Smooth muscle cell (in vitro differentiated cells): ENCODE data around the gene GALNTL6. TPM values are rescaled to one million over a fixed set of nuclear protein-coding genes. Genes with fewer than 3 reads are reported as not detected.

Experiments used
- DNase-seq: peaks from one replicate; lab custom pipeline; 2025; ENCODE audit not compliant: unreplicated experiment; lab: John Stamatoyannopoulos, UW
- H2AFZ ChIP-seq: fragments of 200-600 bp; sonication (generic); 2 replicates; pipeline ENCODE4 v1.6.0; 2016; ENCODE audit warnings: antibody characterized with exemption, low read depth, mild to moderate bottlenecking
- H3F3A ChIP-seq: fragments of 200-600 bp; sonication (generic); 2 replicates; pipeline ENCODE4 v1.6.0; 2017; ENCODE audit warnings: antibody characterized with exemption, low read depth
- H3K27ac ChIP-seq: fragments of 200-600 bp; sonication (generic); 2 replicates; pipeline ENCODE4 v1.5.1; 2016; ENCODE audit warnings: low read depth, mild to moderate bottlenecking
- H3K27me3 ChIP-seq: fragments of 200-600 bp; sonication (generic); 2 replicates; pipeline ENCODE4 v1.6.1; 2016; ENCODE audit warnings: low read depth, mild to moderate bottlenecking
- H3K36me3 ChIP-seq: fragments of 200-600 bp; sonication (generic); 2 replicates; pipeline ENCODE4 v1.5.1; 2016; ENCODE audit warnings: low read depth
- H3K4me1 ChIP-seq: fragments of 200-600 bp; sonication (generic); 2 replicates; pipeline ENCODE4 v1.5.1; 2016; ENCODE audit warnings: low read depth
- H3K4me2 ChIP-seq: fragments of 200-600 bp; sonication (generic); 2 replicates; pipeline ENCODE4 v1.6.0; 2016; ENCODE audit warnings: mild to moderate bottlenecking
- H3K4me3 ChIP-seq: fragments of 200-600 bp; sonication (generic); 2 replicates; pipeline ENCODE4 v1.5.1; 2016; ENCODE audit warnings: mild to moderate bottlenecking
- H3K79me2 ChIP-seq: fragments of 200-600 bp; sonication (generic); 2 replicates; pipeline ENCODE4 v1.6.0; 2016; ENCODE audit warnings: low read depth, mild to moderate bottlenecking
- H3K9ac ChIP-seq: fragments of 200-600 bp; sonication (generic); 2 replicates; pipeline ENCODE4 v1.6.0; 2016; ENCODE audit warnings: low read depth
- H3K9me3 ChIP-seq: fragments of 200-600 bp; sonication (generic); replicated peaks from 2 replicates; pipeline ENCODE4 v1.5.1; 2016; ENCODE audit warnings: low read depth
- H4K20me1 ChIP-seq: fragments of 200-600 bp; sonication (generic); 2 replicates; pipeline ENCODE4 v1.6.0; 2016; ENCODE audit warnings: low read depth
- CTCF ChIP-seq: fragments of 200-600 bp; sonication (generic); IDR thresholded peaks from 2 replicates; pipeline ENCODE4 v1.5.1; 2017; ENCODE audit warnings: borderline replicate concordance, mild to moderate bottlenecking, antibody characterized with exemption; ENCODE audit not compliant: insufficient read depth, poor library complexity, severe bottlenecking
- WGBS: methylation state at CpG from one replicate; pipeline ENCODE4 v1.1.7; 2016; ENCODE audit warnings: low lambda C conversion rate; 5-methylcytosine and 5-hydroxymethylcytosine counted together
- polyA plus RNA-seq: library from polyadenylated mRNA; unstranded; fragments of >200 nt; fragmentation: Nextera tagmentation; extraction: Ambion mirVana; gene quantifications from 2 replicates; pipeline ENCODE4 v1.2.1, GENCODE V29; 2016
- total RNA-seq: library from RNA; depleted of rRNA; stranded (reverse); fragments of >200 nt; gene quantifications from 2 replicates; pipeline ENCODE4 v1.2.3, GENCODE V29; 2014

GALNTL6 gene
- total and polyA plus RNA-seq, 2 experiments from 2014 or later: 0.18 to 1.3 TPM

DNA sequence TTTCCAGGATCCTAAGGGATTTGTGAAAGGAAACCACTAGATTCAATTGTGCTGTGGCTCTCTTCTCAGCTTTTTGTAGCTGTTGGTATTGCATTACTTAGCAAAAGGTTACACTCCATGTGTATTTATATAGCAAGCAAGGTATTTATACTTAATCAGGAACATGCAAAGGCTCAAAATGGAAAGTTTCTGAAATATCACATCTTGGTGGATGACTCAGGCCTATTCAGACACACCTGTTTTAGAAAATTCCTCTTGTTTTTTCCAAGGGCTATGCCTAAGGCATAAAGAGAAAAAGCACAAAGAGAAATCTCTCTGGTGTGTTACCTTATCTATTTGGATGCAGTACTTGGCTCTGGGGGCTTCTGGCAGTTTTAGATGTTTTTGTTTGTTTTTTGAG is 1211.0 kb downstream of the GALNTL6 start:
- Histone ChIP-seq H3K36me3 (no peaks in the 10 kb centered on the region), H3K4me2 (no peak overlapping the region), H3K4me3 (no peak overlapping the region), H2AFZ (no peak overlapping the region), H3K4me1 (no peaks in the 10 kb centered on the region), H3K27ac (no peak overlapping the region), H3K9me3 (no peaks in the 10 kb centered on the region), H3K79me2 (no peaks in the 10 kb centered on the region), H4K20me1 (no peaks in the 10 kb centered on the region), H3K9ac (no peak overlapping the region), H3K27me3 (peaks cover 4% of the 10 kb centered on the region), H3F3A (no peaks in the 10 kb centered on the region)
- TF ChIP-seq CTCF: no peak
- no peak for DNase-seq

DNA sequence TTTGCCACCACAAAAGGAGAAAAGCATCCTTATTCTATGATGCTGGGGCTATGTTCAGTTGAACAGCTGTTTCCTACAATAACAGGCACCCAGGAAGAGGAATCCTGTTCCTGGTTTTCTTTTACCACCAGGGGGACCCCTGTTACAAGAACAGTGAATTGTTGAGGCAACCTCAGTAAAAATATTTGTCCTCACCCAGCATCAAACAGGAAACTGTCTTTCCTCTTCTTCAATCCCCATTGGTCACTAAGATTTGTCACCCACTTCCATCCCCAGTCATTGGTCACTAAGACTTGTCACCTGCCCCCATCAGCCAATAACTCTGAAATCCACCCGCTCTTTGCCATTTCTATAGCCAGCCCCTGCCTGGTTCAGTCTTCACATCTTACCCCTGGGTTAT is 1211.9 kb downstream of the GALNTL6 start:
- Histone ChIP-seq H3K79me2 (no peaks in the 10 kb centered on the region), H3K4me1 (no peaks in the 10 kb centered on the region), H2AFZ (no peak overlapping the region), H3K27ac (no peak overlapping the region), H3K9ac (no peak overlapping the region), H3K4me2 (no peak overlapping the region), H3K4me3 (no peak overlapping the region), H4K20me1 (no peaks in the 10 kb centered on the region), H3K27me3 (peaks cover under 1% of the 10 kb centered on the region), H3K9me3 (no peaks in the 10 kb centered on the region), H3F3A (no peaks in the 10 kb centered on the region), H3K36me3 (no peaks in the 10 kb centered on the region)
- DNase-seq: no peak
- 96% methylated on average over 1 of the region's 1 CpG for WGBS
- peak; percentile 76 for TF ChIP-seq CTCF

GRCh38 chr4:173037242-173037641 is 1224.0 kb downstream of the GALNTL6 start:
- Histone ChIP-seq H3K4me1 (peaks cover 21% of the 10 kb centered on the region), H3F3A (no peaks in the 10 kb centered on the region), H2AFZ (no peak overlapping the region), H4K20me1 (no peaks in the 10 kb centered on the region), H3K27ac (no peak overlapping the region), H3K36me3 (no peaks in the 10 kb centered on the region), H3K4me3 (no peak overlapping the region), H3K9me3 (no peaks in the 10 kb centered on the region), H3K27me3 (no peaks in the 10 kb centered on the region), H3K9ac (no peak overlapping the region), H3K79me2 (no peaks in the 10 kb centered on the region), H3K4me2 (no peak overlapping the region)
- WGBS: 98% methylated on average over 1 of the region's 1 CpG
- no peak for DNase-seq
- no peak for TF ChIP-seq CTCF

DNA sequence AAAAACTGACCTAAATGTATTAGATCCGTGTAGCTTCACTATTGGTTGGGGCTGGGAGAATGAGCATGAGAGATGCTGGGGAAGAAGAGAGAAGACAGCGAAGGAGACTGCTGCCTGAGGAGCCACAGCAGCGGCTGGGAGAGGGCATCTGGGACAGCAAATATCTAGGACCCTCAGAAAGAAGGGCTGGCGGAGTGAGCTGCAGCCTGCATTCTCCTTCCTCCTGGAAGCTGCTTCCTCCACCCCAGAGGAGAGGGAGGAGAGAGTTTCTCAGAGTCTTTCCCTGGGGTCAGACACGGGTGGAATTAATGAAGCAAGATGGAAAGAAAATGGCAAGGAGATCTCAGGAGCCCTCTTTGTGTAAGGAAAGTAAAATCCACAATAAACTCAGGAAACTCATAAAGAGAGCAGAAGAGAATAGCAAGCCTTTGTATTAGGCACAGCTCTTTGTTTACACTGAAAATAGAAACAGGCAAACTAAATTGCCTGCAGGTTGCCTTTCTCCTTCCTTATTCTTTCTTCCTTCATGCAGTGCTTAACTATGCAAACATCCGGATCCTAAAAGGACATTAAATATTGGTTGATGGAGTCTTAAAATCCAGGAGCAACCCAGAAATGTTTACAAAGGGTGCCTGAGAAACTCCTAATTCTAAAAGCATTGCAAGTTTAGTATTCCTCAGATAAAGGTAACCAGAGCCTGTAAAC is 1225.1 kb downstream of the GALNTL6 start:
- Histone ChIP-seq H3K27ac (no peak overlapping the region), H3K9me3 (no peaks in the 10 kb centered on the region), H3K9ac (no peak overlapping the region), H2AFZ (no peak overlapping the region), H3K4me3 (no peak overlapping the region), H3K4me2 (no peak overlapping the region), H3K79me2 (no peaks in the 10 kb centered on the region), H3F3A (no peaks in the 10 kb centered on the region), H3K36me3 (no peaks in the 10 kb centered on the region), H3K27me3 (no peaks in the 10 kb centered on the region), H3K4me1 (peaks cover 21% of the 10 kb centered on the region), H4K20me1 (no peaks in the 10 kb centered on the region)
- 47% methylated on average over 6 of the region's 6 CpGs for WGBS
- DNase-seq: no peak
- TF ChIP-seq CTCF: no peak
